Measurements from ENCODE around the gene RAB37.

The RAB37 gene, protein sequence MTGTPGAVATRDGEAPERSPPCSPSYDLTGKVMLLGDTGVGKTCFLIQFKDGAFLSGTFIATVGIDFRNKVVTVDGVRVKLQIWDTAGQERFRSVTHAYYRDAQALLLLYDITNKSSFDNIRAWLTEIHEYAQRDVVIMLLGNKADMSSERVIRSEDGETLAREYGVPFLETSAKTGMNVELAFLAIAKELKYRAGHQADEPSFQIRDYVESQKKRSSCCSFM

DNA sequence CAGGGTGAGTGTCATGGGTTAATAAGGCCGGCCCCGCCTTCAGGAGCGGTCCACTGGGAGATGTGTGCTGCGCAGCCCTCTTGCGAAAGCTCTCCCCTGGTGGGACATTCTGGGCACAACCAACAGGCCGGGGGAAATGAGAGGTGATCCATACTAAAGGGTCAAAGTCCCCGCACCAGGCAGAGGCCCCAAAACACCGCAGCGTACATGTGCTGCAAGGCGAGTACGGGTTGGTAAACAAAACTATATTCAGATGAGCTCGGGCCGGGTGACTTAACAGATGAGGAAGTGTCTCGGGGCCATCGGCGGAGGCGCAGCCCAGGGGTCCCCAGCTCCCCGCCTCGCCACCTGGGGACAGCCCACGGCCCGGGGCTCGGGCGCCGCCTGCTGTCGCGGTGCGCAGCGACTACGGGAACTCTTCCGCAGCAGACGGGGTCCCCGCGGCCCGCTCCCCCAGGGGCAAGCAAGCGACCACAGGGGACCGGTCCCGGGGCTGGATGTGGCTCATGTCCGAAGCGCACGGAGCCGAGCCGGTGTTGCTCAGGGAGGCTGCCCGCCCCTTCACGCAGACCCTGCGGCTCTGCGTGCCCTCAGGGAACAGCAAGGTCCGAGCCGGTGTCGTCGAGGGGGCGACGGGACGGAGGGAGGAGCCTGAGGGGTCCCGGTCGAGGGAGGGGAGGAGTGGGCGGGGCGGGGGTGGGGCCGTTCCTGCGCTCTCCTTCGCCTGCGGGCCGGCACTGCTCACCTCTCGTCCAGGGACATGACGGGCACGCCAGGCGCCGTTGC is at the start of gene RAB37:
RAB37 (plus strand) TSS at position 744 of the 786 bp plus-strand sequence; CDS start at position 761, 17 bp downstream.
- in situ Hi-C loops (cut with MboI; ENCODE audit: low sequenced_read_pairs): no loop called here

DNA sequence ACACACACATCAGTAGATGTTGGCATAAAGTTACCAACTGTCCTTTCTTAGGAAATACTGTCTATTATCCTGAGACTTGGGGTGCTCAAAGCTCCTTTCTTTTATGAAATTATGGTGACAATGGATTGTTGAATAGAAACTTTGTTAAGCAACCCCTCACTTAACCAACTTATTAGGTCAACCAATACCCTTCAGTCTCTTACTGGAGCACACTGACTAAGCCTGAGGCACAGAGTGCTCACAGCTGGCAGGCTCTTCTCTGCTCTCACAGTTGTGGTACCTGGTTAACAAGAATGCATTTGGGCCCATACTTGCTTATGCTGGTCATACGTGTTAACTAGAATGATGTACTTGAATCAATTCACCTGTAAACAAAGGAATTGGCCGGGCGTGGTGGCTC is 49.2 kb upstream of the RAB37 start:
- in situ Hi-C loops (cut with MboI; ENCODE audit: low sequenced_read_pairs): no loop called here

DNA sequence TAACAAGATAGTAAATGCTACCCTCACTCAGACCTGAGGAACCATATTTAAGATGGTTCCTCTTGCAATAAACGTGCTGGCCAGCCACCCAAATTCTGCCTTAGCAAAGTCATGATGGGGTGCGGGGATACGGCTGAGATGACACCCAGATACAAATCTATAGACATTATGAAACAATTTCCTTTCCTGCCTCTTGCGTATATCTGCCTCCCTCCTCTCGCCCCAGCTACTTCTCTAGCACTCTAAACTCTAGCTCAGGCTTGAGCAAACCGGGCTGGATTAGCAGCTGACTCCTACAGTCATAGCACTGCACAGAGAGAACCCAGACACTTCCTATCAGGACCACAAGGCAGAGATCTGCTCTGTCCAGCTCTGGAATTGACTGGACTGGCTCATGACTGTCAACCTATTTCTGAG is 46.6 kb upstream of the RAB37 start:
- in situ Hi-C loops (cut with MboI; ENCODE audit: low sequenced_read_pairs): no loop called here

GRCh38 chr17:74691151-74691550 is 45.9 kb upstream of the RAB37 start:
- in situ Hi-C loops (cut with MboI; ENCODE audit: low sequenced_read_pairs): no loop called here

DNA sequence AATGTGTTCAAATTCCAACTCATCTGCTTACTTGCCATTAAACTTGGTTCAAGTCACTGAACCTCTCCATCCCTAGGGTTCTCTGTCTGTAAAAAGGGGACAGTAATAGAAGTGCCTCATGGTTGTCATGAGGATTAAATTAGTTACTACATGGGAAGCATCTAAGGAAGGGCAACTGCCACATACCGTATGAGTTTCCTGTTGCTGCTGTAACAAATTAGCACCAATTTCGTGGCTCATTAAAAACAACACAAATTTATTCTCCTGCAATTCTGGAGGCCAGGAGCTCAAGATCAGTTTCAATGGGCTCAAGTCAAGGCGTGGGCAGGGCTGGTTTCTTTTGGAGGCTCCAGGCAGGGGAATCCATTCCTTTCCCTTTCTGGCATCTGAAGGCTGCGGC is 43.0 kb upstream of the RAB37 start:
- in situ Hi-C loops (cut with MboI; ENCODE audit: low sequenced_read_pairs): no loop called here

DNA sequence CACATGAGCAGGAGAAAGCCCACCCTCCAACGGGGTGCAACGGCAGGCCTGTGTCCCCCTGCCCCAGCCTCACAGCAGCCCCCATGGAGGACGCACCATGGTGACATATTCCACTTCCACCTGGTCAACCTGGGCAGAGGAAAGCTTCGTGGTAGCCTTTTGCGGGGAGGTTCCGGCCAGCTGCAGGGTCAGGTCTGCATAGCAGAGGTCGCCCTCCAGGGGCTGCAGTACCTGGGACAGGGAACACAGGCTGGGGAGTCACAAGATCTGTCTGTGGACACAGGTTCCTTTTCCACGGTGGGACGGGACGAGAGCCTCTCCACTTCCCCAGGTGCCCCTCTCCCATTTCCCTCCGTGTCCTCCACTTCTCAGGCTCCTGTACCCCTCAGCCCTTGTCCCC is 41.4 kb upstream of the RAB37 start:
- in situ Hi-C loops (cut with MboI; ENCODE audit: low sequenced_read_pairs): no loop called here

GRCh38 chr17:74697515-74697914 is 39.5 kb upstream of the RAB37 start:
- in situ Hi-C loops (cut with MboI; ENCODE audit: low sequenced_read_pairs): no loop called here

DNA sequence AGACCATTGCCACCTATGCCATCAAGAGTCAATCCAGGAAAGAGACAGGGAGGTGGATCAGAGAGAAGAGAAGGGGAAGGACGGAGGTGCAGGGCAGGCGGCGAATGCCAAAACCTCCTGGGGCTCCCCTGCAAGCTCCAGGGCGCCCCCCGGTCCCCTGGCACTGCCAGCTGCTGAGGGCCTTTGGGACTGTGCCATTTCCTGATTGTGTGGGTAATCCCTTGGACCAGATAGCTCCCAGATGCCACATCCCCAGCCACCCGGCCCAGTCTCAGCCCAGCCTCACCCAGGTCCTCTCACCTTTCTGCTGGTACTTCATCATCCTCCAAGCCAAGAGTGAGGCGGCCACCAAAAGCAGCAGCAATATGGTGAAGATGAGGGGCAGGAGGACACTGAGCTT is 39.0 kb upstream of the RAB37 start:
- in situ Hi-C loops (cut with MboI; ENCODE audit: low sequenced_read_pairs): no loop called here

DNA sequence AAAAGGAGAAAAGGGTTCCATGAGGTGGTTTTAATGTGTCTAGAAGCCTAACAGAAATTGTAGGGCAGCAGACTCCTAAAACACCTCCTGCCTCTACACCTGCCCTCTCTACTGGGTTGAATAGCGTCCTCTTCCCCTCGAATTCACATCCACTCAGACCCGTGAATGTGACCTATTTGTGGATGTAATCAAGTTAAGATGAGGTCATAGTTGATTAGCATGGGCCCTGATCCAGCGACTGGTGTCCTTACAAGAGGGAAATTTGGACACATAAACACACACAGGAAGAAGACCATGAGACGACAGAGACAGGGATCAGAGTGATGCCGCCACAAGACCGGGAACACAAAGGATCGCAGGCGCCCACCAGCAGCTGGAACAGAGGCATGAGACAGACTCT is 37.8 kb upstream of the RAB37 start:
- in situ Hi-C loops (cut with MboI; ENCODE audit: low sequenced_read_pairs): no loop called here

DNA sequence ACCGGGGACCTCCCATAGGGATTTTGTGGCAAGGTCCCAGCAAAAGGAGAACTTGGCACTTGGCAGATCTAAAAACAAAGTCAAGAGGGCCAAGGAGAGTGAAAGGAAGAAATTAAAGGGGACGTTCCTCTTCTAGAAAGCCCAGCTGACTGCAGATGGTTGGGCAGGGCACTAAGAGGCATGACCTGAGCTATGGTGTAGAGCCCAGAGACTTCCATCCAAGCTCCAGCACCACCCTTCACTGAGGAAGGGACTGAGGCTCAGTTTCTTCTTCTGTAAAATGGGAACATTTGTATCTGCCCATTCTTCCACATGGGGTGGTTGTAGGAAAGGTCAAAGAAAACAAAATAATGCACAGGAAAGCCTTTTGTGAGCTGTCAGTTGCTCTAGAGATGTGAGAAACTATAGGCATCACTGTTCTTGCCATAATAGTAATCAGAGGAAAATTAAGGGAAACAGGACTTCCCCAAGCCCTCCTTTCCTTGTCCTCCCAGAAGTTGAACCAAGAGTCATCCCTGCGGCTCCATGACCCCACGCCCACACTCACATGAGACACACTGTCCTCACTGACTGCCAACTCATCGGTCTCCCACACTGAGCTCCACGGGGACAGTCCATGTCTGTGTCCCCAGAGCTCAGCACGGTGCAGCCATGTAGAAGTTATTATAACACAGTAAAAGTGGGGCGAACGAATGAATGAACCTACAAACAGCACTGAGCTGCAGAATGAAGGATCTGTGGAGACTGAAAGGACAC is 34.8 kb upstream of the RAB37 start:
- in situ Hi-C loops (cut with MboI; ENCODE audit: low sequenced_read_pairs): no loop called here

DNA sequence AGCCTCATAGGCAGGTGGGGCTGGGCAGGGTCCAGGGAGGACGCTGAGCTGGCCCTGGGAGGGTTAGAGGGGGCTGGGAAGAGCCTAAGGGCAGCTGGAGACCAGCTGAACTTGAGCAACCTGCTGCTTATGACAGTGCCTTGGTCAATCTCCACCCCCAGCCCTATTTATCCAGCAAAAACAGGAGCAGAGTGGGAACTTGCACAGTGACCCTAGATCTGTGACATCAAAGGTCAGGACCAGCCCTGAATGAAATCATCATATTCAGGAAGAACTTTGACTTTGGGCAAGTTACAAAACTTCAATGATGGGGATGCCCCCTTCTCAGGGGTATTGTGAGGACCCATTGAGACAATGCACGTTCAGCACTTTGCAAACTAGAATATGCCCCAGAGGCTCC is 33.7 kb upstream of the RAB37 start:
- in situ Hi-C loops (cut with MboI; ENCODE audit: low sequenced_read_pairs): no loop called here

GRCh38 chr17:74704544-74704943 is 32.5 kb upstream of the RAB37 start:
- in situ Hi-C loops (cut with MboI; ENCODE audit: low sequenced_read_pairs): no loop called here

- in situ Hi-C loops (cut with MboI; ENCODE audit: low sequenced_read_pairs): no loop called here
Observed at GRCh38 chr17:74711058-74711824, 25.8 kb upstream of the RAB37 start.

GRCh38 chr17:74712301-74712700 is 24.8 kb upstream of the RAB37 start:
- in situ Hi-C loops (cut with MboI; ENCODE audit: low sequenced_read_pairs): no loop called here

DNA sequence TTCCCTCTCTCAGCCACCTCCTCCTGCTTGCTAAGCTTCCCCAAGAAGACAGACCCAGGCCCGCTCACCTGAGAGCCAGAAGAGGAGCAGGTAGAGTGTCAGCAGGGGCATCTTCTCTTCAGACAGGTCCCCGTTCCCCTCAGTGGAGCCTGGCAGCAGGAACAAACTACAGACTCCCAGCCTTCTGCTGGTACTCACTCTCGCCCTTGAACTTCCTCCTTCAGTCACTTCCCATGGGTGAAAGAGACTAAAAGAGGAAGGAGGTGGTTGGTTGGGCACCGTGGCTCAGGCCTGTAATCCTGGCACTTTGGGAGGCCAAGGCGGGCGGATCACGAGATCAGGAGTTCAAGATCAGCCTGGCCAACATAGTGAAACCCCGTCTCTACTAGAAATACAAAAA is 24.3 kb upstream of the RAB37 start, which contains the start of gene CD300LF:
CD300LF (minus strand) TSS at position 168 of the 400 bp plus-strand sequence; CDS start at position 111, 57 bp downstream.
- in situ Hi-C loops (cut with MboI; ENCODE audit: low sequenced_read_pairs): no loop called here

DNA sequence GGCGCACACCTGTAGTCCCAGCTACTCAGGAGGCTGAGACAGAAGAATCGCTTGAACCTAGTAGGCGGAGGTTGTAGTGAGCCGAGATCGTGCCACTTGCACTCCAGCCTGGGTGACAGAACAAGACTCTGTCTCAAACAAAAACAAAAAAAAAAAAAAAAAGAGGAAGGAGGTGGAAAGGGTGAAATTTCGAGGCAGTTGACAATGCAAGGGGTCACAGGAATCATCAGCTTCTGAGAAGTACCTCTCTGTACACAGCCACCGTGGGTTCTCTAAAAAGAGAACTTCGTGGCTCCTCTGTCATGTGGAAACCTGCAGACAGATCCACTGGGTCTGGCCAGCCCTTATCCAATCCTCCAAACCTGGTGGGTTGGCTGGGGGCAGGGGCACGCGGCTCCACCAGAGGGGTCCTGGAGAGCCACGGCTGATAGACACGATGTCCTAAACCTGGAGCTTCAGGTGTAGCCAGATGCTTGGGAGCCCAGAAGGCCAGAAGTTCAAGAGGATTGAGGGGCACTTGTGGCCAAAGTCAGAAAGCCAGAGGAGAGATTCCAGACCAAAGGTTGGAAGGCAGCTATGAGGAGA is 23.8 kb upstream of the RAB37 start:
- in situ Hi-C loops (cut with MboI; ENCODE audit: low sequenced_read_pairs): no loop called here

DNA sequence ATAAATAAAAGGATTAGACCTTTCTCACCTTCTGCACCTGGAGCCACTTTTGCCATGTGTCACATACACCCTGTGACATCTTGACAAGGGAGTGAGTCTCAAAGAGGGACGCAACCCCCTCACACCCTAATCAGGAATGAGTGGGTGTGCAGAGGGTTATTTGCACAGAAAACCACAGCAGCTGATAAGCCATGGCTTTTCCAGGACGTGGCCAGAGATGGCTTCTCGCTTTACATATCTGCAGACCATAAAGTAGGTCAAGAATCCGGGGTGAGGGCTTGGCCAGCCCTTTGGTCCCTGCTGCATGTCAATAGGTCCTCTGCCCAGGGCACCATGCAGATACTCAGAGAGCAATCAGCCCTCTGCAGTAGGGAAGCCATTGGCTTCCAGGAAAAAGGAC is 21.9 kb upstream of the RAB37 start:
- in situ Hi-C loops (cut with MboI; ENCODE audit: low sequenced_read_pairs): no loop called here

- in situ Hi-C loops (cut with MboI; ENCODE audit: low sequenced_read_pairs): no loop called here
Observed at GRCh38 chr17:74720506-74720905, 16.6 kb upstream of the RAB37 start.

DNA sequence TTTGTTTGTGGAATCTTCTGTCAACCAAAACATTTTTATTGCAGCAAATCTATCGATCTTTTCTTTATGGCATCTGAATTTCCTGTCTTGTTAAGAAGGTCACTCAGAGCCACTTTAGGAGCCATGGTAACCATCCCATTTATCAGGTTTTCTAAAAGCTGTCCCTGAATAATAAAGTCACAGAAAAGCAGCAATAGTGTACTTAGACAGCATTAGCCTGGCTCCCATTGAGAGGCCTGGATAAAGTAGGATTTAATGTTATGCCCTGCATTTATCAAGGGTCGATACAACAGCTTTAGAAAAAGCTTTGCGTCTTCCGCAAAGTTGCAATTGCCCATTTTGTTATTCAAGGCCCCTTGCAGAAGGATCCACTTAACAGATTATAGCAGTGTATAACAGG is 14.3 kb upstream of the RAB37 start:
- in situ Hi-C loops (cut with MboI; ENCODE audit: low sequenced_read_pairs): no loop called here

DNA sequence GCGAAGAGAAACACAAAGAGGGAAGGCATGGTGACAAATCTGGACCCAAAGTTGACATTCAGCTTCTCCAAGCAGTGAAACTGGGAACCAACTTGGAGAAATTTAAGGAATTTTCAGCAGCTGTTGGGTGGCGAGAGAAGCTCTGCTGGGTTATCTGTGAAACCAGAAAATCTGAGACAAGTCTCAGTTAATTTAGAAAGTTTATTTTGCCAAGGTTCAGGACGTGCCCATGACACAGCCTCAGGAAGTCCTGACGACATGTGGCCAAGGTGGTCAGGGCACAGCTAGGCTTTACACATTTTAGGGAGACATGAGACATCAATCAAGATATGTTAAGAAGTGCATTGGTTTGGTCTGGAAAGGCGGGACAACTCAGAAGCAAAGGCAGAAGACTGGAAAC is 13.2 kb upstream of the RAB37 start:
- in situ Hi-C loops (cut with MboI; ENCODE audit: low sequenced_read_pairs): no loop called here

GRCh38 chr17:74725111-74725510 is 11.9 kb upstream of the RAB37 start:
- in situ Hi-C loops (cut with MboI; ENCODE audit: low sequenced_read_pairs): no loop called here
